ENCODE data around the gene PTPRJ.
"Not testable (repeated sequence)": the region's sequence is repeated elsewhere in the genome, so short reads cannot be mapped to it uniquely, and the experiment has no call there.

PTPRJ gene

DNA sequence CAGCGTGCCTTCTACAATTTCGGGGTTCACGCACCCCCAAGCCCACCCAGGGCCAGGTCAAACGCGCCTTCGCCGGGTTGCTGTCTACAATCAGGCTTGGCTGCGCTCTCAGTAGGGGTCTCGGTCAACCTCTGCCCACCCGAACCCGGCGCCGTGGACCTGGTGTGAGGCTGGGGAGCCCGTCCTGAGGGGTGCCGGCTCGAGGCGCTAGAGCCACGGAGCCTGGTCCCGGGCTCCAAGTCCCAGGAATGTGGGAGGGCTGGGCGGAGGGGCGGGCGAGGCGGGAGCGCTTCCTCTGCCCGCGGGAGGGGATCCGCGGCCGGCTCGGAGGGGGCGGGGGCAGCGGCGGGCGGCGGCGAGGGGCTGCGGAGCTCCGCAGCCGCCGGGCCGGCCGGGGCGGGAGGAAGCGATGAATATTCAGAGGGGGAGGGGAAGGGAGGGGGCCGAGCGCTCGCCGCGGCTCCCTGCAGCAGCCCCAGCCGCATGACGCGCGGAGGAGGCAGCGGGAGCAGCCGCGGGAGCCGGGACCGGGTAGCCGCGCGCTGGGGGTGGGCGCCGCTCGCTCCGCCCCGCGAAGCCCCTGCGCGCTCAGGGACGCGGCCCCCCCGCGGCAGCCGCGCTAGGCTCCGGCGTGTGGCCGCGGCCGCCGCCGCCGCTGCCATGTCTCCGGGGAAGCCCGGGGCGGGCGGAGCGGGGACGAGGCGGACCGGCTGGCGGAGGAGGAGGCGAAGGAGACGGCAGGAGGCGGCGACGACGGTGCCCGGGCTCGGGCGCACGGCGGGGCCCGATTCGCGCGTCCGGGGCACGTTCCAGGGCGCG is at the start of gene PTPRJ:
Gene PTPRJ, plus strand, starts transcription at position 472 of the 819 bp plus-strand sequence. CDS start 354 bp downstream, outside the sequence.
- DNase-seq = peak; percentile 17 to 69

DNA sequence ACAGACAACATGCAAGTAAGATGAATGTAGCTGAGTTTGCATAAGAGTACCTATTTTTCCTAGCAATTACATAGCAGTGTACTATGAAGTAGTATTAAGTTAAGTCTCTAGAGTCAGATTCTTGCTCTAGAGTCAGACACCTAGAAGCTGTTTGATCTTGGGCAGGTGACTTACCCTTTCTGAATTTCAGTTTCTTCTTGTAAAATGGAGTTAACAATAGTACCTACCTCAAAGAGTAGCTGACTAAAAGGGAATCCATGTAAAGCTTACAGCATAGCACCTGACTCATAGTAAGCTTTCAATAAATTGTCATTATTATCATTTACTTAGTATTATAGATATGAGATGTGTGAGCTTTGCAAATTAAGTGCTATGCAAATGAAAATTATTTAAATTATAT is 47.8 kb upstream of the PTPRJ start:
- no peak for DNase-seq

DNA sequence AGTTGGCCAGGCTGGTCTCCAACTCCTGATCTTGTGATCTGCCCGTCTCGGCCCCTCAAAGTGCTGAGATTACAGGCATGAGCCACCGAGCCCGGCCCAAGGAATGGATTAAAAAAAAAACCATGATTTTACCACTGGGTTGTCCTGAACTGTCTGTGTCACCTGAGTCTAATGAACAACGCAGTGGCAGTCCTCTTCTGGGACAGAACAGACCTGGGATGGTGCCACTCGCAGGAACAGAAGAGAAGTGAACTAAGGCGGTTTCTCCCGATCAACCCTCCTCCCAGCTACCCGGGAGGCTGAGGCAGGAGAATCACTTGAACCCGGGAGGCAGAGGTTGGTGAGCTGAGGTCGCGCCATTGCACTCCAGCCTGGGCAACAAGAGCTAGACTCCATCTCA is 46.6 kb upstream of the PTPRJ start:
- not testable (repeated sequence) for DNase-seq

DNA sequence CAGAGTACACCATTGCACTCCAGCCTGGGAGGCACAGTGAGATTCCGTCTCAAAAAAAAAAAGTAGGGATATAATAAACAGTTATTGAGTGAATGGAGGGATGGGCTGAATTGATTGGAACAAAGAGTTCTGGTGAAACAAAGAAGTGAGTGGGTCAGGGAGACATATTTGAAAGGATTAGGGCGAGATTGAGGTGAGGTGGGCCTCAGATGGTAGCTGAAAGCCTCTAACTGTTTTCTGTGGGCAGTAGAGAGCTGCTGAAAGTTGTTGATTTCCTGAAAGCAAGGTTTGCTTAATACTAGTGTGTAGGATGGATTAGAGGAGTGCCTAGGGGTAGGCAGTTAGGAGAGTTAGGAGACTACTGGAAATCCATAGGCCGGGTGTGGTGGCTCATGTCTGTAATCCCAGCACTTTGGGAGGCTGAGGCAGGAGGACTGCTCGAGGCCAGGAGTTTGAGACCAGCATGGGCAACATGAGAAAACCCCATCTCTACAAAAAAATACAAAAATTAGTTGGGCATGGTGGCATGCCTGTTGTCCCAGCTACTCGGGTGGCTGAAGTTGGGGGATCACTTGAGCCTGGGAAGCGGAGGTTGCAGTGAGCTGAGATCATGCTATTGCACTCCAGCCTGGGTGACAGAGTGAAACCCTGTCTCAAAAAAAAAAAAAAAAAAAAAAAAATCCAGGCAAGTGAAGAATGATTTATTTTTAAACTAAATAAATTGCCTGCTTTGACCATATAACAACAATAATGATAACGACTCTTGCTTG is 41.4 kb upstream of the PTPRJ start:
- no peak for DNase-seq

DNA sequence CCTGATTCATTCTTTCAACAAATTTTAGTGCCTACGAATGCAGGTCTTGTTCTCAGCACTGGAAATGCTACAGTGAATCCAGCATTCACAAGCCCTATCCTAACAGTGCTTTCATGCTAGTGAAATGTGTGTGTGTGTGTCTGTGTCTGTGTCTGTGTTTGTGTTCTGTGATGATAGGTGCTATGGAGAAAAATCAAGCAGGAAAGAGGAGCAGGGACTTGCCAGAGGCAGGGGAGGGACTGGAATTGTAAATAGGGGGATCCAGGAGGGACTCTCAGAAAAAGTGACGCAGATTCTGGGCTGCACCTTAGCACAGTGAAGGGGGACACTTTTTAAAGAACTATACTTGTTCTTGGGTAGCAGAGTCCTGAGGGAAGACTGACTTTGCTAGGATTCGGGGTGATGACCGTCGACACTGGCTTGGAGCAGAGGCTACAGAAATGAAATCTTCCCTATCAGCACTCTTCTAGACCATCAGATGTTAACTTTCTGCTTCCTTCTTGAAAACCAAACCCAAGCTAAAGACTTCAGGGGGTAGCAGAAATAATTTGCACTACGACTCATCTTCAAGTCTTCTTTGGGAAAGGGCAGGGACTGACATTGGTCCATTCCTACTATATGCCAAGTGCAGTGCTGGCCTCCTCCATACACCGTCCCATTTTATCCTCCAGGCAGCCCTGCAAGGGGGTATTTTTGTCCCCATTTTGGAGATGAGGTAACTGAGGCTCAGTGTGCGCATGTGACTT is 39.3 kb upstream of the PTPRJ start:
- no peak for DNase-seq

DNA sequence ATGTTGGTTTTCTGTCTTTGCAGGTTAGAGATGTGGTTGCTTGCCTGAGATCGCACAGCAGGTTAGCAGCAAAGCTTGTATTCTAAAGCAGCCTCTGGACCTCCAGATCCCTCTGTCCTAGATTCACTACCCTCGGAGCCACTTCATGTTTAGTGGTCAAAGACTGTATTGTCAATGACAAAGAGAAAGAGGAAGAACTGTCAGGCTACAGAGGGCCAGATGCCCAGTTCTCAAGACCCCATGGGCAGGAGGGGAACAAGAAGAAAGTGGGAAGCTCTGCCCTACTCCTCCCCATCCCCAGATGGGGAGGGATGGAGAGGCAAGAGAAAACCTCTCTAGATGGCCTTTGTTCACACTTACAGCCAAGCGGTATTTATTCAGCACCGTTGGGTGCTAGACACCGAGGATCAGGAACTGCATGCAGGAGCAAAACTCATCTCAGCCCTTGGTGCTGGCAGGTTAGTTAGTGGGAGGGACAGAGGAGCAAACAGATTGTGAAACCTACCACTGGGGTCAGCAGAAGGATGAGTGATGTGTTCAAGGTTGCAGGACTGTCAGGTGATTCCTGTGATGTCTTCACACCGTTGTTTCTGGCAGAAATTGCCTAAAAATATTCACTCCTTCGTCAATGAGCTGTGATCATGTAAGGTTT is 38.3 kb upstream of the PTPRJ start:
- peak; percentile 2 to 6 for DNase-seq

DNA sequence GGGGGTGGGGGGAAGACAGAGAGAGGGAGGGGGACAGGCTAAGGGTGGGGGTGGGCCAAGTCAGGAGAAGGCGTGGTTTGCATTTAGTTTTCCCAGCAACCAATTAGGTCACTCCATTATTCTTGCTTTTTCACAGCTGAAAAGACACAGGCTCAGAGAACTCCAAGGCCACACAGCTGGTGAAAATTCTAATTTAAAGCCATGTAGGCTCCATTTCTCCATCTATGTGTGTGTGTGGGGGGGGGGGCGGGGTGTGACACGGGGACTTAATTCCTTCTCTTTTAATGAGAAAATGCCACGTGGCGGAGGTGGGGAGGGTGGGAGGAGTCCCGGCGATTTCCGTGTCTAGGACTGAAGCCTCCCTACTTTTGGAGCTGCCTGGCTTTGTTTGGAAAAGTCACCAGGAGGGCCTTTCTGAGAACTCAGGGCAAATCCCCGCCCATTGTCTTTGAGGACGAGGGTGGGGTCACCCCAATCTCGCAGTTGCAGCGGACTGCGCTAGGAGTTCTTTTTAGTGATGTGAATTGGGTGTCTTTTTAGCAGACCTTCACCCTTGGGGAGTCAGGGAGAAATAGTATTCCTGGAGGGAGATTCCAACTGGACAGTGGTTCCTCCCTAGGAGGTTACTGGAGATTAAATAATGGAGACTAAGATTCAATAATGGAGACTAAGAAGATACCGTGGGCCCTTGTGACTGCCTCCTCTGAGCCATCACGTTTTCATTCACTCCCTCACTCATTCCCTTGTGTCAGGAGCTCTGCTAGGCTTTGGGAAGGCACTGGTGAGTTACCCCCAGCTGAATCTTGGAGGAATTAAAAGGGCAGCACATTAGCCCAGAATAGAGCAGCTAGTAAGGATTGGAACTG is 36.4 kb upstream of the PTPRJ start:
- no peak for DNase-seq

DNA sequence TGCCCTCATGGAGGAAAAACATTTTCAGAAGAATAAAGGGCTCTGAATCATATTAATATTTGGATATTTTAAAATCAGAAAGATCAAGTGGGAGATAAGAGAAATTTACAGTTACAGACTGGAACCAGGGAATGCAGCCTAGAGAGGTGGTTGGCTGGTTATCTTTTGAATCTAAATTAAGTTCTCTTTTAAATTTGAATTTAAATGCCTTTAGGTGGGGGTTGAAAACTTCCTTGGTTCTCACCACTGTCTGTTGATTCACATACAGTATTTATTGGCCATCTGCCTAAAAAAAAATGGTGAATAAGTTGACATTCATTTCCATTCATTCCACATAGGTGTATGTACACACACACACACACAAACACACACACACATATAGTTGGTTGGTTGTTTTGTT is 35.7 kb upstream of the PTPRJ start:
- DNase-seq = no peak

DNA sequence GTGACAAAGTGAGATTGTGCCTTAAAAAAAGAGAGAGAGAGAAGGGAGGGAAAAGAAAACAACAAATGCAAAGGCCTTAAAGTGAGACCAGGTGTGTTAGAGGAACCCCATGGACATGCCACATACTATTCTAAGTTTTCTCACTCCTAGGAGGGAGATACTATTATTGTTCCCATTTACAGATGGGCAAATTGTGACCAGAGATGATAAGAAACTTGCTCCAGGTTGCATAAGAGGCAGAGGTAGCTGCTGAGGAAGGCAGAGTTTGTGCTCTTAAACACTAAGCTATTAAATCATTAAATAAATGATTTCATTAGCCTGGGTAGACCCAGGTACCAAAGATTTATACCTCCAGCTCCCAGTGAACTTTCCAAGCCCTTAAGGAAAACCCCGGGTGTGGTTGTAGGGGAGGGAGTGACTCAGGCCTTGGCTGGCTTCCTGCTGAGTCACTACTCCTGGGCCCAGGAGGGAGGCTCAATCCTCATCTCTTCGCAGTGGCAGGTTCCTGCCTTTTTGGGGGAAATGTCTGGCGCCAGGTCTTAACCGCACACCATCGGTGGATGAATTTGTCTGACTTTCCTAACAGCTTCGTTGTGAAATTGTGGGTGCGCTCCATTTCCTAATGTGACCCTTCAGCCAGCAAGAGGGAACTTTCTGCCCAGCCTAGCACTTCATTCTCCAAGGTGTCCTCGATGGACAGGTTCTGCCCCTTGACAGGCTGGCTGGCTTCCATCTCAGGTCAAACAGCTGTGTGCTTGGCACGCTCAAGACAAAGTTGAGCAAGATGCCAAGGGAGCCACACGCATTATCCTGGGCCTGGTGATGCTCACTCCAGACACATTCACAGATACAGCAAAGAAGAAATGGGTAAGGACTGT is 33.4 kb upstream of the PTPRJ start:
- no peak for DNase-seq

DNA sequence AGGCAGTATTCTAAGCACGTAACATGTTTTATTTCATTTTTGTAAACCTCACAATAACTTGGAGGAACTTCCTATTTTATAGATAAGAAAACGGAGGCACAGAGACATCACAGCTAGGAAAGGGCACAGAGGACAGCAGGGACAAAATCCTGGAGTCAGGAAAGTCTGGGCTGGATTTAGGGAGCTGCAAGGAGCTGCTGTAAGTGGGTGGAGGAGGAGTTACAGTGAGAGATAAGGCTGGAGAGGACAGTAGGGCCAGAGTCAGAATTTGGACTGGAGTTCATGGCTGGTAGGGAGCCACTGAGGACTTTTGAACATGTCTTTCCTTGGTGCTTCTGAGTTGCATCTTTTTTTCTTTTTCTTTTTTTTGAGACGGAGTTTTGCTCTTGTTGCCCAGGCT is 32.2 kb upstream of the PTPRJ start:
- no peak for DNase-seq

DNA sequence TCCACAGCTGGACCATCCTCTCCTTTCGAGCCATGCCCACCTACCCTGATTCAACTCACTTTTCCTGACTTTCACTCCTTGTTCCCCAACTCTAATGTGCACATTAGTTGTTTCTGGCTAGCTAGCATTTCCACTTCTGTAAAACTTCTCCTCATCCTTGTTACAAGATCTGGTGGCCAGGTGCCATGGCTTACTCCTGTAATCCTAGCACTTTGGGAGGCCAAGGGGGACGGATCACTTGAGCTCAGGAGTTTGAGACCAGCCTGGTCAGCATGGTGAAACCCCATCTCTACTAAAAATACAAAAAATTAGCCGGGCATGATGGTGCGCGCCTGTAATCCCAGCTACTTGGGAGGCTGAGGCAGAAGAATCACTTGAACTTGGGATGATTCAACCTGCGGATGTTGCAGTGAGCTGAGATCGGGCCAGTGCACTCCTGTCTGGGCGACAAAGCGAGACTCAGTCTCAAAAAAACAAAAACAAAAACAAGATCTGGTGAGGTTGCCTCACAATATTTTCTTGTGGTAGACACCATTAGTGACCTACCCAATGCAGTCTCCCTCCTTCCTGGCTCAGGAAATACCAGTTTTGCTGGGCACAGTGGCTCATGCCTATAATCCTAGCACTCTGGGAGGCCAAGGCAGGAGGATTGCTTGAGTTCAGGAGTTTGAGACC is 31.2 kb upstream of the PTPRJ start:
- not testable (repeated sequence) for DNase-seq

DNA sequence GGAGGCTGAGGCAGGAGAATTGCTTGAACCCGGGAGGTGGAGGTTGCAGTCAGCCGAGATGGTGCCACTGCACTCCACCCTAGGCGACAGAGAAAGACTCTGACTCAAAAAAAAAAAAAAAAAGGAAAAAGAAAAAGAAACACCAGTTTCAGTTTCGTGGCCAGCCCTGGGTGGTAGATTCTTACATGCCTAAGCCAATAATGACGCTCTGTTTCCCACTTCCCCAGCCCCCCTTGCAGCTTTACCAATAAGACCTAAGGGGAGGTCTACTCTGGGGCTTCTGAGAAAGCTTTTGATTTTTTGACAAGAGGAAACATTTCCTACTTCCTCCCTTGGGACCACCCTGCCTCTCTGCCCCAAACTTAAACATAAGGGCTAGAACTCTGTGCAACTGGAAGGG is 30.0 kb upstream of the PTPRJ start:
- no peak for DNase-seq

DNA sequence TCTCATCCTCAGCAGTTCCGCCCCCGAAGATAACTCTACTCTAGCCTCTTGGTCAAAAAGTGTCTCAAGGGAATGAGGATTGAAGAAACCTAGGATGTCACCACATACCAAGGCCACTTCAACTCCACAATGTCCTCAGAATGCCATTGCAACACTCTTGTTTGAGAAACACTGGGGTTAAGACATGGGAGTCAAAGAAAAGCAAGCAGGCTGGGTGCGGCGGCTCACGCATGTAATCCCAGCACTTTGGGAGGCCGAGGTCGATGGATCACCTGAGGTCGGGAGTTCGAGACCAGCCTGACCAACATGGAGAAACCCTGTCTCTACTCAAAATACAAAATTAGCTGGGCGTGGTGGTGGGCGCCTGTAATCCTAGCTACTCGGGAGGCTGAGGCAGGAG is 28.9 kb upstream of the PTPRJ start:
- not testable (repeated sequence) for DNase-seq

DNA sequence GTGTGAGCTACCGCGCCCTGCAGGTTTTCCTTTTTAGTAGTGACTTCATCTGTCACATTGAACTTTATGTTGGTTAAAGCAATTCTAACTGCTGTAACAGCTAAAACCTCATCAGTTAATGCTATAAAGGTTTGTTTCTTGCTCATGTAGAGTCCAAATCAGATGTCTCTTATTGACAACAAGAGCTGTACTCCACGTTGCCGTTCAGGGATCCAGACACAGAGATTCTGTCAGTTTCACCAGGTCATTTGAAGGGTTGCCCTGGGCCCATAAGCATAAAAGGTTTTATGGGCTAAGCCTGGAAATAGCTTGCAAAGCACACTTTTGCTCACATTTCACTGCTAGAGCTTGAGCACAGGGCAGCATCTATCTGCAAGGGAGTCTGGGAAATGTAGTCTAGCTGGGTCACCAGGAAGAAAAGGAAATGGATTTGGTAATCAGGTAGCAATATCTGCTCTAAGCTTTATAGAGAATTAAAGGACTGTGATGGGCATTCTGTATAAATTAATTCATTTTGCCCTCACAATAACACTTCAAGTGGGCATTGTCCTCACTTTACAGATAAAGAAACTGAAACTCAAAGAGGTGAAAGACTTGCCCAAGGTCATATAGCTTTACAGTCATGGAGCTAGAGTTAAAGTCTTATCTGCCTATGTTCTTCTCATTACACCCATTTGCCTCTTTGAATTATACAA is 25.2 kb upstream of the PTPRJ start:
- no peak for DNase-seq

DNA sequence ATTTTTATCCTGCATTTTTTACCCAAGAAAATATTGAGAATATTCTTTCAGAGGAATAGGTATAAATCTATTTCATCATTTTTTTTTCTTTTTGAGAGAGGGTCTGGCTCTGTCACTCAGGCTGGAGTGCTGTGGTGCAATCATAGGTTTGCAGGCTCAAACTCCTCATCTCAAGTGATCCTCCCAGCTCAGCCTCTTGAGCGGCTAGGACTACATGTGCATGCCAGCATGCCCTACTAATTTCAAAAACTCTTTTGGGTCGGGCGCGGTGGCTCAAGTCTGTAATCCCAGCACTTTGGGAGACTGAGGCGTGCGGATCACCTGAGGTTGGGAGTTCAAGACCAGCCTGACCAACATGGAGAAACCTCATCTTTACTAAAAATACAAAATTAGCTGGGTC is 20.3 kb upstream of the PTPRJ start:
- DNase-seq = no peak

DNA sequence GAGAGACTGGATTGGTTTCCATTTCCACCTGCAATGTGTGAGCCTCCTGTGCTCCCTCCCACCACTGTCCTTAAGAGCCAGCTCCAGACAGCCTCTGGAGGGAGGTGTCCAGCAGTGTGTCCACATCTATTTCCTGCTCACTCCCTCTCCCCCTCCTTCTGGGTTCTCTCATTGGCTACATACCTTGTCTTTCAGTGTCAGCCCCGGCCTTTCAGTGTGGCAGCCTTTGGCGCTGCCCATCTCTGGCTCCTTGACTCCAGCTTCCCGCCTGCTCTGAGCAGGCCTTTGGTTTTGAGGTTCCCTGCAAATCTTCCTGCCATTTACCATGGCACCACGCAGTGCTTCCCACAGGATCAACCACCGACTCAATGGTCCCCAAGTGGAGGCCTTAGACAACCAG is 19.0 kb upstream of the PTPRJ start:
- DNase-seq = no peak

DNA sequence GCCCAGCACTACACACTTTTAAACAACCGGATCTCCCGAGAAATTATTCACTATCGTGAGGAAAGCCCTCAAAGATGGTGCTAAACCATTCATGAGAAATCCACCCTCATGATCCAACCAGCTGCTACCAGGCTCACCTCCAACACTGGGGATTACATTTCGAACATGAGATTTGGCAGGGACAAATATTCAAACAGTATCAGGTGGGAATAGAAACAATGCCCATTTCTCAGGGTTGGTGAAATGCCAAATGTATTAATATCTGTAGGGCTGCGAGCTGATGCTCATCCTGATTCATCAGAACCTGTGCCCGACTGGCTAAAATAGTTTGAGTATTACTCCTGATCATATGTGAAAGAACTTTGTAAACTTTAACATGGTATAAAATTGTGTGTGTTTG is 15.8 kb upstream of the PTPRJ start:
- no peak for DNase-seq

DNA sequence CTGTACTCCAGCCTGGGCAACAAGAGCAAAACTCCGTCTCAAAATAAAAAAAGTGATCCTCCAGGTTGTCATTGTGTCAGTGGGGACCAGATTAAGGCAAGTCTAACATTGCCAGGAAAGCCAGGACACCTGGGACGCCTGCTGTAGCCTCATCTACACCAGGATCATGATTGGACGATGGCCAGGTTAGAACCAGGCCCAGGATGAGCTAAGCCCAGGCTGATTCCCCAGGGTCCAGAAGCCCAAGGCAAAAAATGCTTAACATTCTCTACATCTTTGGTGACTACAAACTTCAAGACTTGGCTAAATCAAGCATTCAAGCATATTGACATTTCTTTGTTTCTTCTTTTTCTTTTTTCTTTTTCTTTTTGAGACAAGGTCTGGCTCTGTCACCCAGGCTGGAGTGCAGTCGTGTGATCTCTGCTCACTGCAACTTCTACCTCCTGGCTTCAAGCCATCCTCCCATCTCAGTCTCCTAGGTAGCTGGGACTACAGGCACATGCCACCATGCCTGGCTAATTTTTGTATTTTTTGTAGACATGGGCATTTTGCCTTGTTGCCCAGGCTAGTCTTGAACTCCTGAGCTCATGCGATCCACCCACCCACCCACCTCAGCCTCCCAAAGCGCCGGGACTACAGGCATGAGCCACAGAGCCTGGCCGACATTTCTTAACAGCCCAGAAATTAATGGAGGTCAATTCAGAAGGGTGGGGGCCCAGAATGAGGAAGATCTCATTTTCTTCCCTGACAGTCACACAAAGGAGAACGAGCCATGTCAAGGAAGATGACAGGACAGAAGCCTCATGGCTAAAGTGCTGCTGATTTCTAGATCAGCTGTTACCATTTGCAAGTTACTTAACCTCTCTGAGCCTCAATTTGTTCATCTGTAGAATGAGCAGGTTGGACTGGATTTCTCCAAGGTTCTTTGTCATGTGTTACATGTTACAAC is 12.5 kb upstream of the PTPRJ start:
- no peak for DNase-seq

All from hippocampal formation (tissue), 2 donors.